Measurements from ENCODE around the gene KCNMB1. TPM values are rescaled to one million over a fixed set of nuclear protein-coding genes. Genes with fewer than 3 reads are reported as not detected.

Gene KCNMB1
- total RNA-seq, 2 donors from 2014 or later: 0.55 to 6.9 TPM

- ATAC-seq (no peak), DNase-seq (peak; percentile 42 to 60)
- intact Hi-C loops (cut with DNase I, micrococcal nuclease): no loop called here
These were observed 31.2 kb downstream of the KCNMB1 start for GRCh38 chr5:170357955-170358444.

GRCh38 chr5:170355601-170356098 lies 33.5 kb downstream of the KCNMB1 start:
- ATAC-seq (no peak), DNase-seq (no peak)
- intact Hi-C loops (cut with DNase I, micrococcal nuclease): no loop called here

- DNase-seq (no peak), ATAC-seq (no peak)
- intact Hi-C loops (cut with DNase I, micrococcal nuclease): no loop called here
These were observed 35.2 kb downstream of the KCNMB1 start for GRCh38 chr5:170353961-170354360.

GRCh38 chr5:170353011-170353761 lies 36.0 kb downstream of the KCNMB1 start:
- no peak for ATAC-seq
- DNase-seq: no peak
- intact Hi-C loops (cut with DNase I, micrococcal nuclease): no loop called here

- ATAC-seq (no peak), DNase-seq (no peak)
- intact Hi-C loops (cut with DNase I, micrococcal nuclease): no loop called here
These were observed 41.0 kb downstream of the KCNMB1 start for GRCh38 chr5:170348137-170348633.

- ATAC-seq (no peak), DNase-seq (no peak)
- intact Hi-C loops (cut with DNase I, micrococcal nuclease): no loop called here
These were observed 42.1 kb downstream of the KCNMB1 start for GRCh38 chr5:170347022-170347567.

GRCh38 chr5:170345971-170346370 lies 43.2 kb downstream of the KCNMB1 start:
- no peak for ATAC-seq
- intact Hi-C loops (cut with DNase I, micrococcal nuclease): no loop called here
- DNase-seq: no peak

- ATAC-seq (no peak), DNase-seq (no peak)
- intact Hi-C loops (cut with DNase I, micrococcal nuclease): no loop called here
These were observed 46.0 kb downstream of the KCNMB1 start for GRCh38 chr5:170343177-170343576.

GRCh38 chr5:170342153-170342725 lies 46.9 kb downstream of the KCNMB1 start:
- intact Hi-C loops (cut with DNase I, micrococcal nuclease): no loop called here
- ATAC-seq: no peak
- DNase-seq: no peak

GRCh38 chr5:170341545-170341944 lies 47.6 kb downstream of the KCNMB1 start:
- no peak for DNase-seq

GRCh38 chr5:170339780-170340167 lies 49.4 kb downstream of the KCNMB1 start:
- ATAC-seq (no peak), DNase-seq (no peak)
- intact Hi-C loops (cut with DNase I, micrococcal nuclease): no loop called here

More at GRCh38 chr5:170341545-170341944, 47.6 kb downstream of the KCNMB1 start:
- no peak for ATAC-seq
- intact Hi-C loops (cut with DNase I, micrococcal nuclease): no loop called here

- no peak for ATAC-seq
- intact Hi-C loops (cut with DNase I, micrococcal nuclease): no loop called here
- DNase-seq: no peak
These were observed 50.0 kb downstream of the KCNMB1 start for GRCh38 chr5:170338933-170339779.

GRCh38 chr5:170338291-170338690 lies 50.9 kb downstream of the KCNMB1 start:
- ATAC-seq (no peak), DNase-seq (no peak)
- intact Hi-C loops (cut with DNase I, micrococcal nuclease): no loop called here

GRCh38 chr5:170337045-170337733 lies 52.0 kb downstream of the KCNMB1 start:
- ATAC-seq (no peak), DNase-seq (no peak)
- intact Hi-C loops (cut with DNase I, micrococcal nuclease): no loop called here

- intact Hi-C loops (cut with DNase I, micrococcal nuclease): no loop called here
- DNase-seq (no peak), ATAC-seq (no peak)
These were observed 53.1 kb downstream of the KCNMB1 start for GRCh38 chr5:170336065-170336464.

- DNase-seq (no peak), ATAC-seq (no peak)
- intact Hi-C loops (cut with DNase I, micrococcal nuclease): no loop called here
These were observed 54.5 kb downstream of the KCNMB1 start for GRCh38 chr5:170334626-170335025.

GRCh38 chr5:170333161-170333910 lies 55.8 kb downstream of the KCNMB1 start:
- no peak for DNase-seq

GRCh38 chr5:170332058-170332457 lies 57.1 kb downstream of the KCNMB1 start:
- intact Hi-C loops (cut with DNase I, micrococcal nuclease): no loop called here
- DNase-seq: no peak
- no peak for ATAC-seq

More at GRCh38 chr5:170333161-170333910, 55.8 kb downstream of the KCNMB1 start:
- ATAC-seq: peak; percentile 7
- intact Hi-C loops (cut with DNase I, micrococcal nuclease): no loop called here

All from left colon (tissue), 2 donors.